GM12872 (cell line): ENCODE data around the gene DPY19L1.

Experiments used
- TF ChIP-seq, protein P1 (sequence below): IDR thresholded peaks from 3 replicates; pipeline ENCODE4 v1.5.1; 2011; ENCODE audit warnings: low read depth, mild to moderate bottlenecking, low read length, moderate library complexity; ENCODE audit not compliant: insufficient read depth

Gene DPY19L1

DNA sequence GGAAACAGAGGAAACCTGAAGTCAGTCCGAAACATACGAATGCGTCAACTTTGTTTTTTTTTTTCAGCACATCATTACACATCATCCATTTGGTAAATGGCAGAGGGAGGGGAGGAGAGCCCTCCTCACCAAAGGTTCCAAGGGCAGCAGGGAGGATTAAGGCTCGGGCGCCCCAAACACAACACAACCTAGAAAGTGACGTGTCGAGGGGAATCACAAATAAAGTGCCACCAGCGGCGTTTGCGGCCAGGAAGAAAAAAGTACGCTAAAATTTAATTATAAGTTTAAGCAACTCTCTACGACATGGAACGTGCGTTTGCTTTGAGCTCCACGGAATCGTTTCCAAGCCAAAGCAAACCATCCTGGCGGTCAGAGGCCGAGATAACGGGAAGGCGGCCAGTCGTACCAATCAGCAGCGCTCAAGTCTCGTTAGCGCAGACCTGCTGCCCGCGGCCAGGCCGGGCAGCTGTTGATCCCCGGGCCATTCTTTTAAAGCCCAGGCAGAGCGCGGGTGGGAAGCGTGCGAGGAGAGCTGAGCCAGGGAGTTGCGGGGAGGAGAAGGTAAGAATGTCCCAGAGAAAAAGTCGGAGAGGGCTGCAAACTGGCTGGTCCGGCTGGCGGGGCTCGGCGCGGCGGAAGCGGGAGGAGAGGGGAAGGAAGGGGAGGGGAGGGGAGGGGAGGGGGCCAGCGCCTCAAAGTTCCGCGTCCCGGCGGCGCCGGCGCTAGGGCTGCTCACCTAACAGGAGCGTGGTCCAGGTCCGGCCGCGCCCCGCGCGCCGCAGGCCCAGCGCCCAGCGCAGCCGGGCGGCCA, 719 bp downstream of the DPY19L1 start:
- TF ChIP-seq, protein P1, sequence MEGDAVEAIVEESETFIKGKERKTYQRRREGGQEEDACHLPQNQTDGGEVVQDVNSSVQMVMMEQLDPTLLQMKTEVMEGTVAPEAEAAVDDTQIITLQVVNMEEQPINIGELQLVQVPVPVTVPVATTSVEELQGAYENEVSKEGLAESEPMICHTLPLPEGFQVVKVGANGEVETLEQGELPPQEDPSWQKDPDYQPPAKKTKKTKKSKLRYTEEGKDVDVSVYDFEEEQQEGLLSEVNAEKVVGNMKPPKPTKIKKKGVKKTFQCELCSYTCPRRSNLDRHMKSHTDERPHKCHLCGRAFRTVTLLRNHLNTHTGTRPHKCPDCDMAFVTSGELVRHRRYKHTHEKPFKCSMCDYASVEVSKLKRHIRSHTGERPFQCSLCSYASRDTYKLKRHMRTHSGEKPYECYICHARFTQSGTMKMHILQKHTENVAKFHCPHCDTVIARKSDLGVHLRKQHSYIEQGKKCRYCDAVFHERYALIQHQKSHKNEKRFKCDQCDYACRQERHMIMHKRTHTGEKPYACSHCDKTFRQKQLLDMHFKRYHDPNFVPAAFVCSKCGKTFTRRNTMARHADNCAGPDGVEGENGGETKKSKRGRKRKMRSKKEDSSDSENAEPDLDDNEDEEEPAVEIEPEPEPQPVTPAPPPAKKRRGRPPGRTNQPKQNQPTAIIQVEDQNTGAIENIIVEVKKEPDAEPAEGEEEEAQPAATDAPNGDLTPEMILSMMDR: no peak

DNA sequence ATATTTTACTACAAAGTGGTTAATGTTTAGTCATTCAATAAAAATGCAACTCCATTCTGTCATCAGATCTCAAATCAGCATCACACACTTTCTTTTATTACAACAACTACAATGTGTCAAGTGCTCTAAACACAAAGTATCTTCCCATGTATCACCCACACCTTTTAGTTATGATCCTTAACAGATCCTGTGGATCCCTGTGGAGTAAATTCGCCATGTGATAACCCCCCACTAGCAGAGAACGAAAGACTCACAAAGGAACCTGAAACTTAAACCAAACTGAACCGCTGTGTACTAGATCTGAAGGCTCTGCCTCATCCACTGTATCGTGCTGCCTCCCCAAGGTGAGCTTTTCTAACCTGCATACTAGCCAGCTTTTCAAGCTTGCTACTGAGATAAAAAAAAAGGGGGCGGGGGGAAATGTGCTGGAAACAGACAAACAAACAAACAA, 1.7 kb downstream of the DPY19L1 start:
- TF ChIP-seq, protein P1: peak; percentile 23; the same call in 1 of the 3 replicates

DNA sequence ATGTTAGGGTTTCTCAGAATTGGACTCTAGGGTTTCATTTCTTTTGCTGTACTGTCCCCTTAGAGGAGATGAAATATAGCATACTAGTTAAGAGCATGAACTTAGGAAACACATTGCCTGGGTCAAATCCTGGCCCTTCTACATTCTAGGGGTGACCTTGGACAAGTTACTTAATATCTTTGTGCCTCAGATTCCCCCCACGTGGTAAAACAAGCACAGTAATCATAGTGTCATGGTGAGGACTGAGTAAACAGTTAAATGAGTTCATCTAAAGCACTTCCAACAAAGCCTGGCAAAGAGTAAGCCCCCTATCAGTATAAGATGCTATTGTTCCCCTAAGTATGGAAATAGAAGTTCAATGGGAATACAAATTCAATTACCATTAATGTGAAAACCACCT, 5.1 kb downstream of the DPY19L1 start:
- TF ChIP-seq, protein P1: no peak

DNA sequence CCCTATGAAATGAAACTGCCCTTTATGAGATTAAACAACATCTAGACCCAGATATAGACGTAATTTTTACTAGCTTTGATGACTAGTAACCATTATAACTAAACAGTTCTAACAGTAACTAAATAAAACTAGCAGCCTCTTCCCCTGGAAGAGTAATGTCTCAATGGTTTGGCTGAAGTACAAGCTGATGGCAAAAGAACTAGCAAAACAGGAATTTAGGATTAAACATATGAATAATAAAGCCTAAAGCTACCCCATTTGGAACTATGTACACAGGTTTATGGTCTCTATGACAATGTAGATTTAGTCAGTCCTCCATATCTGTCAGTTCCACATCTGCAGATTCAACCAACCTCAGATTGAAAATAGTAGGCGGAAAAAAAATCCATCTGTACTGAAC, 6.4 kb downstream of the DPY19L1 start:
- TF ChIP-seq, protein P1: no peak

DNA sequence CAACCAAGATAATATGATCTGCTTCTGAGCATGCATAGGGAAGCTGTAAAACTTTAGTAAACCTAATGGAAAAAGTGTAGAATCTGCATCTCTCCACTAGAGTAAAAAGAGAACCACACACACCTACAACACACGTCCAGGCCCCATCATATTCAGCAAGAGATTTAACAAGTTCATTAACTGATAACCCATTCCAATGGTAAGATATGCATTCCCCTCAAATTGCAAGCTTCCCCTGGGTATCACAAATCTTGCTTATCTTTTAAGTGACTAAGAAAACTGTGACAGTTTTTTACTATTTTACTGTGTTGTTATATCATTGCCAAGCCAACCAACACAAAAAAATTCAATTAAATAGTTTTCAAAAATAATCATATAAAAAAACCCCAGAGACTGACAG, 8.0 kb downstream of the DPY19L1 start:
- TF ChIP-seq, protein P1: no peak

DNA sequence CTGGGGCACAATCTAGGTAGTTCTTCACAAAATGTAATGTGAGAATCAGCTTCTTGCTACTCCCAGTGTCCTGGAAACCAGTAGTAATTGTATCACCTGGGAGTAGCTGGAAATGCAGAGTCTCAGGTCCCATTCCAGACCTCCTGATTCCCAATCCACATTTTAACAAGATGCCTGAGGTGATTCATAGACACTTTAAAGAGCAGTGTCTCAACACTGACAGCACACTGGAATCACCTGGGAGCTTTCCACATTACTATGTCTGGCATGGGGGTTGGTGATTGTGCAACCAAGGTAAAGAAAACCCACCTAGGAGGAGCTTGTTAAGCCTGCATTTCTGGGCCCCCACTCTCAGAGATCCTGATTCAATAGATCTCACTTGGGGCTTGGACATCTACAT, 11.1 kb downstream of the DPY19L1 start:
- TF ChIP-seq, protein P1: no peak

DNA sequence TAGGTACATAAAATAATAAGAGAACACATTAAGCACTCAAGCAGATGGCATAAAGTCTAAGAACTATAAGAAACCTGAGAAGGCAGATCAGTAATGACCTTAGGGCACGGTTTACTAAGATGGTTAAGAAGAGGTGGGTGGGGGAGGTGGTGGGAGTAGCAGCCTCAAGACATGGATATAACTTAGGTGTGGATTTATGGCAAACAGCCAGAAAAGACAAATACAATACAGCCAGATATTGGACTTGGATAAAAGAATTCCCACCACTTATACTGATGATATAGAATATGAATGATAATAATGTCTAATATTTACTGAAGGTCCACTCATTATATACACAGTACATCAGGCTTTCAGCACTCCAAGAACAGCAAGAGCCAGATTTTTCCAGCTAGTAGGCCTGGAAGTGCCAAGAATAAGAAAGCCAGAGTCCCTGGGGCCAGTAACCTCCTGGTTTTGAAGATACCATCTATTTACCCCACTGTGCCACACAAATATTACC, 11.9 kb downstream of the DPY19L1 start:
- TF ChIP-seq, protein P1: no peak
